HL-60/S4 (cell line): ENCODE results near the gene CFAP46.
"Not testable (repeated sequence)": the region's sequence is repeated elsewhere in the genome, so short reads cannot be mapped to it uniquely, and the experiment has no call there.

Experiments
- in situ Hi-C: fragments of 300-500 bp; cut with MboI; formaldehyde crosslinking; loops from 2 replicates; pipeline ENCODE4 v1.14.3; 2022; ENCODE audit warnings: low sequenced_read_pairs

CFAP46 gene

GRCh38 chr10:132848951-132849545, 93.3 kb downstream of the CFAP46 start:
- in situ Hi-C loops, result no loop called here

- in situ Hi-C loops, result no loop called here
Observed at GRCh38 chr10:132848291-132848701, 94.1 kb downstream of the CFAP46 start.

GRCh38 chr10:132847856-132848255, 94.5 kb downstream of the CFAP46 start:
- in situ Hi-C loops, result no loop called here

GRCh38 chr10:132847416-132847777, 95.0 kb downstream of the CFAP46 start:
- in situ Hi-C loops, result no loop called here

GRCh38 chr10:132846631-132847415, 95.5 kb downstream of the CFAP46 start:
- in situ Hi-C loops, result no loop called here

- in situ Hi-C loops, result no loop called here
Observed at GRCh38 chr10:132845780-132846595, 96.4 kb downstream of the CFAP46 start.

- in situ Hi-C loops, result no loop called here
Observed at GRCh38 chr10:132845041-132845551, 97.3 kb downstream of the CFAP46 start.

GRCh38 chr10:132844069-132844809, 98.1 kb downstream of the CFAP46 start:
- in situ Hi-C loops, result no loop called here

GRCh38 chr10:132843276-132843675, 99.1 kb downstream of the CFAP46 start:
- in situ Hi-C loops, result not testable (repeated sequence)

- in situ Hi-C loops, result no loop called here
Observed at GRCh38 chr10:132842397-132842796, 100.0 kb downstream of the CFAP46 start.

GRCh38 chr10:132841615-132841975, 100.8 kb downstream of the CFAP46 start:
- in situ Hi-C loops, result no loop called here

GRCh38 chr10:132840698-132841614, 101.4 kb downstream of the CFAP46 start:
- in situ Hi-C loops, result no loop called here

- in situ Hi-C loops, result no loop called here
Observed at GRCh38 chr10:132839061-132839460, 103.3 kb downstream of the CFAP46 start.

- in situ Hi-C loops, result no loop called here
Observed at GRCh38 chr10:132838346-132838970, 103.9 kb downstream of the CFAP46 start.

- in situ Hi-C loops, result no loop called here
Observed at GRCh38 chr10:132837905-132838304, 104.5 kb downstream of the CFAP46 start.

GRCh38 chr10:132836832-132837540, 105.4 kb downstream of the CFAP46 start:
- in situ Hi-C loops, result no loop called here

GRCh38 chr10:132836248-132836831, 106.0 kb downstream of the CFAP46 start:
- in situ Hi-C loops, result no loop called here

GRCh38 chr10:132835848-132836233, 106.5 kb downstream of the CFAP46 start:
- in situ Hi-C loops, result no loop called here
